GM21390 (cell line): ENCODE results near the gene CLASP1.
A peak's percentile ranks its signal among the peaks of the same experiment; 100 is the strongest.
"Not testable (repeated sequence)": the region's sequence is repeated elsewhere in the genome, so short reads cannot be mapped to it uniquely, and the experiment has no call there.

Source experiments
- ATAC-seq: cut with Tn5 transposase; IDR thresholded peaks from one replicate; pipeline ENCODE4 v1.9.1; 2021; ENCODE audit not compliant: unreplicated experiment

Gene CLASP1

DNA sequence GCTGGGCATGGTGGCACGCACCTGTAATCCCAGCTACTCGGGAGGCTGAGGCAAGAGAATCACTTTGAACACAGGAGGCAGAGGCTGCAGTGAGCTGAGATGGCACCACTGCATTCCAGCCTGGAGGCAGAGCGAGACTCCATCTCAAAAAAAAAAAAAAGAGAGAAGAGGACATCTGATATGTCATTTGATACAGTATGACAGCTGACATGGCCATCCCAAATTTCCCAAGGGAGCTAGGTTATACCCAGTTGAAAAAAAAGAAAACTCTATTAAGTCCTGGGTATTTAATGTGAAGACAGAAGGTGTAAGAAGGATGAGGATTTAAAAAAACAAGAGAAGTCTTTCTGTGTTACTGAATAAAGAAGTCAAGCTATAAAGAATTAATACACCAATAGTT, 23.3 kb downstream of the CLASP1 start:
- no peak for ATAC-seq

DNA sequence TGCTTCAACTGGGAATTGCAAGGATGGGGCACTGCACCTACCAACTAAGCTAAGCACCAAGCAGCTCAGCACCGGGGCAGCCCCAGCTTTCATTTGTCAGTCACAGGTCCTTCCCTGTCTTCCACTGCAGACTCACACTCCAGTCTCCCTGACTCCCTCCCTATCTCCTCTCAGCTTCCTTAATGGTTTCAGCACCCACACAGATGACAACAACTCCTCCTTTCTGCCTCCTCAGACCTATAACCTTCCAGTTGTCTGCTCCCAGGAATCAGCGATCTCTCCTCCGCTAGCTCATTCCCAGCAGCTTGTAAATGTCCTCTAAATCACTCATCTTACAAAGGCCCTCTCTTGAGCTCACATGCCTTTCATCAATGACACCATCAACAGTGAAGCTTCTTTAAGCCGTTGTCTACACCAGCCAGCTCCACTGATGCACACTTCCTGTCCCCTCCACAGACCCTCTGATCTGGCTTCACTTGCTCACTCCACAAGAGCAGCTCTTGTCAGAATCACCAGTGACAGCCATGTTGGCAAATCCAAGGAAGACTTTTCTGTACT, 32.1 kb downstream of the CLASP1 start:
- ATAC-seq, result peak; percentile 61

- ATAC-seq, result no peak
Measured at GRCh38 chr2:121613774-121614173, 35.5 kb downstream of the CLASP1 start.

GRCh38 chr2:121613152-121613551, 36.1 kb downstream of the CLASP1 start:
- ATAC-seq, result no peak

DNA sequence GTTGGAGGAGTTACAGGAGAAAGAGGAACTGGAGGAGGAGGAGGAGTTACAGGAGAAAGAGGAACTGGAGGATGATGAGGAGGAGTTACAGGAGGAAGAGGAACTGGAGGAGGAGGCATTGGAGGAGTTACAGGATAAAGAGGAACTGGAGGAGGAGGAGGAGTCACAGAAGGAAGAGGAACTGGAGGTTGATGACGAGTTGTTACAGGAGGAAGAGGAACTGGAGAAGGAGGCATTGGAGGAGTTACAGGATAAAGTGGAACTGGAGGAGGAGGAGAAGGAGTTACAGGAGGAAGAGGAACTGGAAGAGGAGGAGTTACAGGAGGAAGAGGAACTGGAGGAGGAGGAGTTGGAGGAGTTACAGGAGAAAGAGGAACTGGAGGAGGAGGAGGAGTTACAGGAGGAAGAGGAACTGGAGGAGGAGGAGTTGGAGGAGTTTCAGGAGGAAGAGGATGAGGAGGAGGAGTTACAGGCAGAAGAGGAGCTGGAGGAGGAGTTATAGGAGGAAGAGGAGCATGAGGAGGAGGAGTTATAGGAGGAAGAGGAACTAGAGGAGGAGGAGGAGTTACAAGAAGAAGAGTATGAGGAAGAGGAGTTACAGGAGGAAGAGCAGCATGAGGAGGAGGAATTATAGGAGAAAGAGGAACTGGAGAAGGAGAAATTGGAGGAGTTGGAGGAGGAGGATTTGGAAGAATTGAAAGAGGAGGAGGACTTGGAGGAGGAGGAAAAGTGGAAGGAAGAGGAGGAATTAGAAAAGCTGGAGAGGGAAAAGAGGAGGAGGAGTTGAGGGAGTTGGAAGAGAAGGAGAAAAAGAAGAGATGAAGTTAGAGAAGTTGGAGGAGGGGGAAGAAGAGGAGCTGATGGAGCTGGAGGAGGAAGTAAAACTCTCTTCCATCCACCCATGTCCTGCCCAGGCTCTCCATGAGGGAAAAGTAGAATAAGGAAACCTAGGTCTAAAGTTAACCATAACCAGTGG, 37.2 kb downstream of the CLASP1 start:
- ATAC-seq, result no peak

DNA sequence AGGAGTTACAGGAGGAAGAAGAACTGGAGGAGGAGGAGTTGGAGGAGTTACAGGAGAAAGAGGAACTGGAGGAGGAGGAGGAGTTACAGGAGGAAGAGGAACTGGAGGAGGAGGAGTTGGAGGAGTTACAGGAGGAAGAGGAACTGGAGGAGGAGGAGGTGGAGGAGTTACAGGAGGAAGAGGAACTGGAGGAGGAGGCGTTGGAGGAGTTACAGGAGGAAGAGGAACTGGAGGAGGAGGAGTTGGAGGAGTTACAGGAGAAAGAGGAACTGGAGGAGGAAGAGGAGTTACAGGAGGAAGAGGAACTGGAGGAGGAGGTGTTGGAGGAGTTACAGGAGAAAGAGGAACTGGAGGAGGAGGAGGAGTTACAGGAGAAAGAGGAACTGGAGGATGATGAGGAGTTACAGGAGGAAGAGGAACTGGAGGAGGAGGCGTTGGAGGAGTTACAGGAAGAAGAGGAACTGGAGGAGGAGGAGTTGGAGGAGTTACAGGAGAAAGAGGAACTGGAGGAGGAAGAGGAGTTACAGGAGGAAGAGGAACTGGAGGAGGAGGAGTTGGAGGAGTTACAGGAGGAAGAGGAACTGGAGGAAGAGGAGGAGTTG, 38.1 kb downstream of the CLASP1 start:
- not testable (repeated sequence) for ATAC-seq

DNA sequence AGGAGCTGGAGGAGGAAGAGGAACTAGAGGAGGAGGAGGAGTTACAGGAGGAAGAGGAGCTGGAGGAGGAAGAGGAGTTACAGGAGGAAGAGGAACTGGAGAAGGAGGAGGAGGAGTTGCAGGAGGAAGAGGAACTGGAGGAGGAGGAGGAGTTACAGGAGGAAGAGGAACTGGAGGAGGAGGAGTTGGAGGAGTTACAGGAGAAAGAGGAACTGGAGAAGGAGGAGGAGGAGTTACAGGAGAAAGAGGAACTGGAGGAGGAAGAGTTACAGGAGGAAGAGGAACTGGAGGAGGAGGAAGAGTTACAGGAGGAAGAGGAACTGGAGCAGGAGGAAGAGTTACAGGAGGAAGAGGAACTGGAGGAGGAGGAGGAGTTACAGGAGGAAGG, 38.8 kb downstream of the CLASP1 start:
- ATAC-seq, result not testable (repeated sequence)

DNA sequence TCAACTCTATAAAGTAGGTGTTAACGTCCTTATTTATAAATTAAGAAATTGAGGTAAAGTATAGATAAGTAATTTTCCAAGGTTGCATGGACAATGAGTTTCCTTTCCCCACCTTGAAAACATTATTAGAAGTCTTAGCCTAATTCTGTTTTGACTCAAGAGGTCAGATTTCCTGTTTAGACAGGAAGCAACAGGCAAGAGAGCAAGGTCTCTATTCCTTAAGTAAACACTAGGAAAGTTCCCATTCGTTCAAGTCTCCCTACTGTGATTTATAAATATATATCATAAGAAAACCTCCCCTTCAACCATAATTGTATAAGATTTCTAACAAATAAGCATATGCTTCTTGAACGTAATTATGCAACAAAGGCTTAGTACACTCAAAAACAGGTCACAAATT, 40.3 kb downstream of the CLASP1 start:
- ATAC-seq, result no peak

DNA sequence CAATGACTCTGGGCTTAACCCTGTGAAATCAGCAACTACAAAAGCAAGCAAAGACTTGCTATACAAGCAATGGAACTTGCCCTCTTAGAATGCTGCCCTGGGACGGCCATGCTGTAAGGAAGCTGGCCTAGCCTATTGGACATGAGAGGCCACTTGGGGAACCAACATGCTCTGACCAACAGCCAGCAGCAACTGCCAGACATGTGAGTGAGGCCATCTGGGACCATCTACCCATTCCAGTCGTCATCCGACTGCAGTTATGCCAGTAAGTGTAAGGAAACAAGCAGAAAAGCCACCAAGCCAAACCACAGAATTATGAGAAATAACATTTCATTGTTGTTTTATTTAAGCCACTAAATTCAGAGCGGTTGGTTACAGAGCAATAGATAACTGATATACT, 40.9 kb downstream of the CLASP1 start:
- ATAC-seq, result no peak

DNA sequence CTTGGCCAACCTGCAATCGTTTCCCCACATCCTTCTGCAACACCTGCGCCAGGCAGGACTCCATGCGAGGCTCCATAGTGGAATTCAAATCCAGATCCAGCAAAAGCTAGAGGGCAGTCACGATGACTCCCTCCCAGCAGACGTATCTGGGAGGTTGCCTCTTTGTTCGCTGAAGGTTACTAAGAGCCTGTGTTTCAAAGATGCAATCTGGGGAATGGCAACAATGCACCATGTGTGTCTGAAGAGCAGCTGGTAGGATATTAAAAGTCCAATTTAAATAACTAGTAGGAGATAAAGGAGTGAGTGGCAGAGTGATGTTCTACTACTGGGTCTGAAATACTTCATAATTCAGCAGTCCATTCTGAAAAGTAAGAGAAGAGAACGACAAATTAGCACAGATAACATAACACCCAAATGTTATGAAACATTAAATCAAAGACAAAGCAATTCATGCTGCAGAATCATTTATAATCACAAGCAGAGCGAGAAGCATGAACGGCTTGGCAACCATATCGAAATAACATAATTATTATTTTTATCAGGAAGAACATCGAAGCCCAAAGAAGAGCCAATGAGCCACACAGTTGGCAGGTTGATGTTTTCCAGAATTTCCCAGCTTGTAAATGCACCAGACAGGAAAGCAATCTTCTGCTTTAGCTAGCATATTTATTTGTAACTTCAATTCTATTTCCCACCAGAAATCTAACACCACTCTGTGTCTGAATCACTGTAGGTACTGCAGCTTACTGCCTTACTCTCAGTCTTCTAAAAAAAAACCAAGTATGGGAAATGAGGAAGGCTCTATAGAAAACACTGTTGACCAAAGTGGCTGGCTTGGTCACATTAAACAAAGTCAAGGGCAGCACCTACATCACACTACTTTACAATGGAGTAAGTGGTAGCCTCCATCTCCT, 43.2 kb downstream of the CLASP1 start:
- no peak for ATAC-seq

DNA sequence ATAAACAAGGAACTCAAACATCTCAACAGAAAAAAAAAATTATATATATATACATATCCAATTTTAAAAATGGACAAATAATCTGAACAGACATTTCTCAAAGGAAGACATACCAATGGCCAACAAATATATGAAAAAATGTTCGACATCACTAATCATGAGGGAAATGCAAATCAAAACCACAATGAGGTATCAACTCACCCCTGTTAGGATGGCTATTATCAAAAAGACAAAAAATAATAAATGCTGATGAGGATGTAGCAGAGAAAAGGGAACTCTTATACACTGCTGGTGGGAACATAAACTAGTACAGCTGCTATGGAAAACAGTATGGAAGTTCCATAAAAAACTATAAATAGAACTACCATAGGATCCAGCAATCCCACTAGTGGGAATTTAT, 46.1 kb downstream of the CLASP1 start:
- ATAC-seq, result no peak

GRCh38 chr2:121599963-121600651, 49.2 kb downstream of the CLASP1 start:
- ATAC-seq, result peak; percentile 42

DNA sequence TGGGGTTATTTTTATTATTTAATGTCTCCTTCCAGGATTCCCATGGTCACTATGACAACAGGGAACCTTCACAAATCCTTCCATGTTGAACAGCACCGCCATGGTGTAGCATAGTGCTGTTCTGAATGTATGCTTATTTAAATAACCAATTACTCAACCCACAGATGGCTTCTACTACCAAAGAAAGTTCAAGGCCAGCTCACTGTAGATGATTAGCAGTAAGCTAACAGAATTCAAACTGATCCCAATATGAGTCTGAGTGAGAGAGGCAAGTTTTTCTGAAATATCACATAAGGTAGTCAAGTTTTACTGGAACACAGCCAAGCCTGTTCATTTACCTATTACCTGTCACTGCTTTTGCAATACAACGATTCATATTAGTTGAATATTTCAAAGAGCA, 51.2 kb downstream of the CLASP1 start:
- no peak for ATAC-seq

DNA sequence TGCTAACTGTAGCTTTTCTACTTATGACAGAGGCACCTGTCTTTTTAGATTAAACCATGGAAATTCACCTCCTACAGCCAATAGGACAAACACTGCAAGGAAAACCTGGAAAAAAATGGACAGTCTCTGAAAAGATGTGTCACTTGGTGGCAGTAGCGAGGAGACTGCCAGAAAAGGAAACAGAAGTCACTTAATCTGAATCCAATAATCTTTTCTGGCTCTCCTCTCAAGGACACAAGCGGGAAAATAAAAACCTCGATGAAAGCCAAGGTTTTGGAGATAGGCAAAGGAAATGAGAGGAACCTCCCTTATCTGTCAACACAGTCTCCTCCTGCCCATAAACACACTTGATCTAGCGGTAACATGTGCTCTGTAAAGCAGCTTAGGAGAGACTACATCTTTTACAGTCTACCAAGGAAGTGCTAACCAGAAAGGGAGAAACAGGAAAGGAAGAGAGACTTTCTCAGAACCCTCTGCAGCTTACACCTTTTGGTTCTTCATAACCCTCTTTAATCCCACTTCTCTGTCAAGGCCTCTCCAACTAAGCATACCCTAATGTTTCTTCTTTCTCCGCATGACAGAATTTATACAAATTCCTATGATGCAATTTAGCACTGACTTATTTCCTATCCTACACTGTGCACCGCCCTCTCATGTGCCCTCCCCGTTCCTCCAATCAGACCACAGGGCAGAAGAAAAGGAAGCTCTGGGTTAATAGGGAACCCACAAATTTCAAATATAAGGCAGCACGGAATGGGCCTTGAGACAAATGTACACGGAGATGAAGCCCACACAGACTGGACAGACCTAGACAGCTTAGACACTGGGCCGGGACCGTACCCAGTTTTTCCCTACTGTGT, 52.8 kb downstream of the CLASP1 start:
- peak; percentile 66 for ATAC-seq

DNA sequence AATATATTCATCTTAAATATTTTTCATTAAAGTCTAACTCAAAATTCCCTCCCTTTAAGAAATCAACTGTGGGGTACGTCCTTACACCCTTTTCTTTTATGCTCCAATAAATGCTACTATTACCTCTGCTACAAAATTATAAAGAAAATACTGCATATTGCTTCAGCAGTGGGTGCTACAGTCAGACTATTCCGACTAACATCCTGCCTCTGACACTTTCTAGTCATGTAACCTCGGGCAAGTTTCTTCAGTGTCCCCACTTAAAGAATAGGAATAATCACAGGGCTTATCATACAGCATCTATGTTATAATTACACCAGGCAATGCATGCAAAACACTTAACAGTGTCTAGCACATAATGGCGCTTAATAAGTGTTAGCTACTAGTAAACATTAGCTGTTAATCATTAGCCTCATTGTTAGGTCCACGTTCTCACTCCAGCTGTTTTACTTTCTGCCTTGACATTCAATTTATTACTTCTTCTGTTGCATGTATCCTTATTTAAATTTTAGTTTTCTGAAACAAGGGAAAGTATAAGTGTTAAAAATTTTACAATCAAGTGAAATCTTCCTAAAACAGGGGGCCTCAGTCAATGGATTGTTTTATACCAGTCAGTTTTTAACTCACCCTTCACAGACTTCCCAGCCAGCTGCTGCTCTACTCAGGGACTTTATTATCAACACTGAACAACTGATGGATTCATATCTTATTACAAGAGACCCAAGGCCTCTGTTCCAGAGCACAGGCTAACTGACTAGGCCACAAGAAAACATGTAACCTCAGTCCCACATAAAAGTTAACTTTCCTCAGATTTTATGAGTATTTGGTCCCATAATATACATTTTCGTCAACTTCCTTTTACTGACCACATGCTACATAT, 54.0 kb downstream of the CLASP1 start:
- no peak for ATAC-seq

DNA sequence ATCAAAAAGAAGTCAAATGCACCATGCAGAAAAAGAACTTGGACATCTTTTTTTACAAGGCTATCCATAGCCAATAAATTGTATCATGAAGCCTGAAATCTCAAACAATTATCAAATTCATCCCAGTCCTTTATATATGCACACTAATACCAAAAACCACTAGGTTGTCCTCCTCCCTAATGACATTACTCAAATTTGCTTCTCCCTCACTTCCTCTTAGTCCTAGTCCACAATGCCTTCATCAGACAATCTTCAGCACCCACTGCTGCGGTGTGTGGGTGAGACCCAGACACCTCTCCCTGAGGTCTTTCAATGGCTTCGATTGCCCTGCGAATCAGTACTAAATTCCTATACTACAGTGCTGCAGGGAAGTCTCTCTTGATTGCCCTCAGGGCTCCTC, 58.1 kb downstream of the CLASP1 start:
- no peak for ATAC-seq

- ATAC-seq, result no peak
Measured at GRCh38 chr2:121588357-121588756, 60.9 kb downstream of the CLASP1 start.

DNA sequence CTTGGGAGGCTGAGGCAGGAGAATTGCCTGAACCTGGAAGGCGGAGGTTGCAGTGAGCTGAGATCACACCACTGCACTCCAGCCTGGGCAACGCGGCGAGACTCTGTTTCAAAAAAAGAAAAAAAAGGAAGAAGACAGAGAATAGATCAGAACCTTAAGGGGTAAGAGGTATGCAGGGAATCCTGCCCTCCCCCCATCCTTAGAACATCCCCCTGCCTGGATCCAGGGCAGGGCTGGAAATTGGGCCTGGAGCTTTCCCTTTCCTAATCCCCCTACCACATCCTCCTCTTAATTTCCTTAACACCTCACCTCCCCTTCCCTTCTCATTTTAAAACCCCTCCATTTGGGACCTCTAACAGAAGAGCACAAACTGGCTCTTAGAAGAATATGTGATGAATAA, 62.1 kb downstream of the CLASP1 start:
- no peak for ATAC-seq

DNA sequence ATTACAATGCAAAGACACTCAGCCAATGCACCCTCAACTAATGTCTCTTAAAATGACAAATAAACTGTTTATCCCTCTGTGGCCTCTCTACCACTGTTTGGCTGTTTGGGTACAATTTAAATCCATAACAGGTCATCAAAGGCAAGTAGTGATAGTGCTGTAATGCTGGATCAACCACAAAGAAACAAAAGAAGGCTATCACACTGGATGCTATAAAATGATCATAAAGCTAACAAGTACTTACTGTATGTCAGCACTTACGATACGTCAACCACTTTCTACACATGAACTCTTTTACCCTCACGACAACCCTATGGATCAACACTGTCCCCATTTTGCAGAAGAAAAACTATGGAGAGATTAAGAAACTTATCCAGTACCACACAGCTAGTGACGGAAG, 64.5 kb downstream of the CLASP1 start:
- no peak for ATAC-seq
